Inferior parietal cortex (tissue), 1 donor: Measurements from ENCODE around the gene DDX51.

Experiments used
- DNase-seq: peaks from one replicate; pipeline ENCODE4 v3.0.0-alpha.2; 2016; ENCODE audit errors: extremely low spot score

Gene DDX51

DNA sequence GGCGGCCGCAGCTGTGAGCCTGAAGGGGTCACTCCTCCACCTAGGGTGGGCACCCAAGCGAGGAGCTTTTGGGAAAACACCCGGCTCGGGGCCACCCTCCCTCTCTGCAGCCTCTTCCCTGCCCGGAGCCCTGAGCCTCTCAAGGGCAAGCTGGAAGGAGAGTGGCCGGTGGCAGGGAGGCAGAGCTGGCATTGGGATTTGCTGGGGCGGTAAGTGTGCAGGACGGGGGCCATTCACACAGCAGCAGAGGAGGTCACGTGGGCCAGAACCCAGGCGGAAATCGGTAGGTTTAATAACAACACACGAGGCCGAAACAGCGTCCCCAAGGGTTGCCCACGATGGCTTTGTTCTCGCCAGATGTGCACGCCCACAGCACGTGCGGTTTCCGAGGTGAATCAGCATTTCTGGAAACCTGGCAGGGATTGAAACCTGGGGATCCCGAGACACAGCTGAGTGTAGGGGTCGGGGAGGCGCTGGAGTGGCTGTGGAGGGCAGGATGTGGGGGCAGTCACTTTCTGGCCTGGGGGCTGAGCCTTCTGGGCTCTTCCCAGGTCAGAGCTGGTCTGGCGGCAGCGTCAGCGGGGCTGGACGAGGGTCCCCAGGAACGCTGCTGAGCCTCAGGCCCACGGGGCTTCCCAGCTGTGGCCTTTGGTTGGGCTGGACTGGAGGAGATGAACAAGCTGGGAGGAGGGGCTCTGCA lies 23.6 kb upstream of the DDX51 start:
- no peak for DNase-seq

- no peak for DNase-seq
Measured at GRCh38 chr12:132166801-132167591, 22.9 kb upstream of the DDX51 start.

GRCh38 chr12:132166093-132166492 lies 22.0 kb upstream of the DDX51 start:
- no peak for DNase-seq

- DNase-seq: no peak
Measured at GRCh38 chr12:132165584-132165983, 21.5 kb upstream of the DDX51 start.

DNA sequence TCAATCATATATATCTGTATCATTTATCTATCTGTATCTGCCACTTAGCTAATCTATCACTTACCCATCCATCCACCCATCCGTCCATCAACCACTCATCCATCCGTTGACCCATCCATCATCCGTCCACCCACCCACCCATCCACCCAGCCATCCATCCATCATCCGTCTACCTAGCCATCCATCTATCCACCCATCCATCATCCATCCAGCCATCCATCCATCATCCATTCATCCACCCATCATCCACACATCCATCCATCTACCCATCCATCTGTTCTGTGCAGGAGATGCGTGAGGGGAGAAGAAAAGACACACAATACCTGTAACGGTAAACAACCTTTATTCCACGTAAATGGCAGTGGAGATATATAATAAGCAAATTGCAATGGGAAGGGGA lies 20.3 kb upstream of the DDX51 start:
- DNase-seq: no peak

DNA sequence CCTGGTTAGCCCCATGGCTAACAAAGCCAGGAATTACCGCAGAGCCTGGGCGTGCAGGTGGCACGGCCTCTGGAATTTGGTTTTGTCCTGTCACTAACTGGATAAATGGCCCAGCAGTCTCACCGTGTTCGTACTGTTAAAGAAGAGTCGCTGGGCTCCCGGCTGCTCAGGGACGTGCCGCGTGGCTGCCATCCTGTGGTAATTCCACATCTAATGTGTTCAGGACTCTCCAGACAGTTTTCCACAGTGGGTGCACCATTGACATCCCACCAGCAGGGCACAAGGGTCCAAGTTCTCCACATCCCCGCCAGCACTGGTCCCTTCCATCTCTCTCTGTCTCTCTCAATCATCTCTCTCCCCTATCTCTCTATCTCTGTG lies 19.8 kb upstream of the DDX51 start:
- DNase-seq: no peak

DNA sequence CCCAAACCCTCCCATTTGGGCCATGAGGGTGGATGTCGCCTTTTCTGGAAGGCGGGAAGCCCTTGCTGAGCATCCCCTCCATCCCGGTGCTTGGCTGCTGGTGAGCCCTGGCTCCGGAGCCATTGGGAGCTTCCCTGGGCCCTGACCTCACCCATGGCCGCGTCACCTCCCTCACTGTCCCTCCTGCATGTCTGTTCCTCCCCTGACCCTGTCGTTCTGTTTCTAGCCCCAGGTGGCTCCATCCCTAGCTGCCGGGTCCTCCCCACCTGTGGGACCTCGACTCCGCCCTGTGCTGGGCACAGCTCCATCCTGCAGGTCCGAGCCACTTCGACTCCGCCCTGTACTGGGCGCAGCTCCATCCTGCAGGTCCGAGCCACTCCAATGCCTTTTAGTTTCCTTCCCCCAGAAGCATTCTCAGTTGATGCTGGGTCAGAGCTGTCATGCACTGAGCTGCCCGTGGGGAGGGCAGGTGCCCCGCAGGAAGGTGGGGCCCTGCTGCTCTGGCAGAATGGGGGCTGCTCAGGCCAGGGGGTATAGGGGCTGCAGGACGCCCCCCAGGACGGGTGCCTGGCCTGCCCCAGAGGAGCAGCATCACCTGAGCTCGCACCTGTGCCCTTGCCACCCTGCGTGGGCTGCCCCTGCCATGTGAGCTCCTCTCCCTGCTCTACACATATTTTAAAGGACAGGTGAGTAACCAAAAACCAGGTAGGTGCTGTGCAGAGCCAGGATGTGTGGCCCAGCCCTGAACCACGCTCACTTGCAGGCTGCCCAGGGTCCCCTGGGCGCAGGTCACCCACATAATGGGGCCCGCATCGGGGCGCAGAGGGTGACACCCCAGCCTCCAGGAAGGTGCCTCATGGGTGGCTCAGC lies 19.2 kb upstream of the DDX51 start:
- no peak for DNase-seq

DNA sequence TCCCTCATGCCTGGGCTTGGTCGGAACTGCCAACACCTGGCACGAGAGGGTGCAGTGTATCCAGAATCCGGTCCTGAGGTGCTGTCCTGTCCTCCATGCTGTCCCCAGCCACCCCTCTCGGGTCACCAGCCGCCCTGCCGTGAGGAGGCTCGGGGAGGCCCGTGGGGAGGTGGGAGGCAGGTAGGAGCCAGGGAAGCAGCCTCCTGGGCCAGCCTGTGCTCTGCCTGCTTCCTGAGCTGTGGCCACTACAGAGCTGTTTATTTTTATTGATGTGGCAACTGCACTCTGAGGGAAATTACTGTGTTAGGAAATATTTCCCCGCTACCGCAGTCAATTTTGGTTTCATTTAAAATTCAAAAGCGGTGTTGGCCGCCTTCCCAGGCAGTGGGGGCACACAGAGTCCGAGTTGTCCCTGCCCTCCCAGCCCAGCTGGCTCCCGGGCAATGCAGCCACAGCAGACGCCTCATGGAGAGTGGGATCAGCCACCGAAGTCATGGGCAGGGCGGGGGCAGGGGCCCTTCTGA lies 18.5 kb upstream of the DDX51 start:
- DNase-seq: no peak

- no peak for DNase-seq
Measured at GRCh38 chr12:132161796-132162507, 17.8 kb upstream of the DDX51 start.

DNA sequence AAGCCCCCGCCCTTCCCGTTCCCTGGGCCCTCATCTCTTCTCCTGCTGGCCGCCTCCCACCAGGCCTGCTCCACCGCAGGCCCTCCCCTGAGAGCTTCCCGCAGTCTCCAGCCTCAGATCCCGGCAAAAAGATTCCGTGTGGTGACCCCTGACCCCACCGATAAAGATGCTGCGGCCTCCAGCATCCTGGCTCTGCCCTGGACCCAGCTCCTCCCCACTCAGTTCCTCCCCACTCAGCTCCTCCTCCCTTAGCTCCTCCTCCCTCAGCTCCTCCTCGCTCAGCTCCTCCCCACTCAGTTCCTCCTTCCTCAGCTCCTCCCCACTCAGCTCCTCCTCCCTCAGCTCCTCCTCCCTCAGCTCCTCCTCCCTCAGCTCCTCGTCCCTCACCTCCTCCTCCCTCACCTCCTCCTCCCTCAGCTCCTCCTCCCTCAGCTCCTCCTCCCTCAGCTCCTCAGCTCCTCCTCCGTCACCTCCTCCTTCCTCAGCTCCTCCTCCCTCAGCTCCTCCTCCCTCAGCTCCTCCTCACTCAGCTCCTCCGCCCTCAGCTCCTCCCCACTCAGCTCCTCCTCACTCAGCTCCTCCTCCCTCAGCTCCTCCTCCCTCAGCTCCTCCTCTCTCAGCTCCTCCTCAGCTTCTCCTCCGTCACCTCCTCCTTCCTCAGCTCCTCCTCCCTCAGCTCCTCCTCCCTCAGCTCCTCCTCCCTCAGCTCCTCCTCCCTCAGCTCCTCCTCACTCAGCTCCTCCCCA lies 17.1 kb upstream of the DDX51 start:
- no peak for DNase-seq

GRCh38 chr12:132160601-132161035 lies 16.5 kb upstream of the DDX51 start:
- no peak for DNase-seq

- no peak for DNase-seq
Measured at GRCh38 chr12:132160016-132160415, 15.9 kb upstream of the DDX51 start.

DNA sequence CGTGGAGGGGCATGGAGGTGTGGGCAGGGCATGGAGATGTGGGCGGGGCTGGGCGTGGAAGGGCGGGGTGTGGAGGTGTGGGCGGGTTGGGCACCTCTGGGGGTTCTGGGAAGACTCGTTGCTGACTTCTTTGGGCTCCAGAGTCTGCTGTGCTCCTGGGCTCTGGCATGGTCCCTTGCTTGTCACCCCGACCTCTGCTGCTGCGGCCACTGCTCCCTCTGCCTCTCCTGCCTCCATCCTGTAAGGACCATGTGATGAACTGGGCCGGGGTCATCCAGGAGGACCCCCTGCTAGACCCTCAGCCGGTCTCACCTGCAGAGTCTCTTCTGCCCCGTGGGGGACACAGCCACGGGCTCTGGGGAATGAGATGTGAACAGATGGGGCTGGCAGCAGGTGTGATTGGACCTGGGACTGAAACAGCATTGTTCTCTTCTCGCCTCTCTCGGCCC lies 15.5 kb upstream of the DDX51 start:
- no peak for DNase-seq

DNA sequence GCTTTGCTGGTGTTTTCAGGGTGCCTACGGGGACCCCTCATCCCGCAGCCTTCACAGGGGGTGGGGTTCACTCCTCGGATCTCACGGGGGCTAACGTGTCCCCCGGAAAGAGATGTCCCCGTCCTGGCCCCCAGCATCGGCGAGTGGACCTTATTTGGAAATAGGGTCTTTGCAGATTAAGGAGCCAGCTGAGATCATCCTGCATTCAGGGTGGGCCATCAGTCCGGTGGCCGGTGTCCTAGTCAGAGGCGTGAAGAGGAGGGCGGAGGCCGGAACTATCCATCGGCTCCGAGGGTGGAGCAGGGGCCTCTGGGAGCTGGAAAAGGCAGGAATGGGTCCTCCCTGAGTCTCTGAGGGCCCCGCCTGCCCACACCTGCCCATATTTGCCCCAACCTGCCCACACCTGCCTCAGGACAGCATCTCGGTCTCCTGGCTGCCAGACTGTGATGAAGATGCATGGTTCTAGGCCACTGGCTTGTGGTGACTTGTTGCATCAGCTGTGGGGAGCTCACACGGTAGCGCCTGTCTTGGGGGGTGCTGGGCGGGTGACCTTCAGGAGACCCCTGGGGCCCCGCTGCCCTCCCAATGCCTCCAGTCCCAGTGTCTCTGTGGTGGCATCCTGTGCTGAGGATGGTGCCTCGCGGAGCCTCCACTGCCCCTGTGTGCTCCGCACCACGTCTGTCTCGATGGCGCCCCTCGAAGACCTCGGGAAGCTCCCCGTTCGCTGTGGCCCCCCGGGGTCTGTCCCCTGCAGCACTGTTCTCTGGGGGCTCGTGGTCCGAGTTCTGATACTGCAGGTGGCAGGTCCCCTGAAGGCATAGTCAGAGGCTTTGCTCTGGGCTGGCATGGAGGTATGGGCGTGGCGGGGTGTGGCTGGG lies 14.8 kb upstream of the DDX51 start:
- no peak for DNase-seq

DNA sequence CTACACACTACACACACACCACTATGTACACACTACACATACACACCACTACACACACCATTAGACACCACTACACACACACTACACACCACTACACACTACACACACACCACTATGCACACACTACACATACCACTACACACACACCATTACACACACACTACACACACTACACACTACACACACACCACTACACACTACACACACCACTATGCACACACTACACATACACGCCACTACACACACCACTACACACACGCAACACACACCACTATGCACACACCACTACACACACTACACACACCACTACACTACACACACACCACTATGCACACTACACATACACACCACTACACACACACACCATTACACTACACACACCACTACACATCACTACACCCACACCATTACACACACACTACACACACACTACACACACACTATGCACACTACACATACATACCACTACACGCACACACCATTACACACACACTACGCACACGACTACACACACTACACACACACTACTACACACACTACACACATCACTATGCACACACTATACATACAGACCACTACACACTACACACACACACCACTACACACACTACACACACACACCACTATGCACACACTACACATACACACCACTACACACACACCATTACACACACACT lies 13.8 kb upstream of the DDX51 start:
- DNase-seq: no peak

DNA sequence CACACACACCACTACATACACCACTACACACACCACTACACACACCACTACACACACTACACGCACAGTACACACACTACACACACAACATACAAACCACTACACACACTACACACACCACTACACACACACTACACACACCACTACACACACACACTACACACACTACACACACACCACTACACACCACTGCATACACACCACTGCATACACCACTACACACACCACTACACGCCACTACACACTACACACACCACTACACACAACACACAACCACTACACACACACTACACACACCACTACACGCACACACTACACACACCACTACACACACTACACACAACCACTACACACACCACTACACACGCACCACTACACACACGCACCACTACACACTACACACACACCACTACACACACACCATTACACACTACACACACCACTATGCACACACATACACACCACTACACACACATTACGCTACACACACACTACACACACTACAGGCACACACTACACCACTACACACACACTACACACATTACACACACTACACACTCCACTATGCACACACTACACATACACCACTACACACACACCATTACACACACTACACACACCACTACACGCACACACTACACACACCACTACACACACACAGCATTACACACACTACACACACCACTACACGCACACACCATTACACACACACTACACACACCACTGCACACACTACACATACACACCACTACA lies 12.6 kb upstream of the DDX51 start:
- no peak for DNase-seq

DNA sequence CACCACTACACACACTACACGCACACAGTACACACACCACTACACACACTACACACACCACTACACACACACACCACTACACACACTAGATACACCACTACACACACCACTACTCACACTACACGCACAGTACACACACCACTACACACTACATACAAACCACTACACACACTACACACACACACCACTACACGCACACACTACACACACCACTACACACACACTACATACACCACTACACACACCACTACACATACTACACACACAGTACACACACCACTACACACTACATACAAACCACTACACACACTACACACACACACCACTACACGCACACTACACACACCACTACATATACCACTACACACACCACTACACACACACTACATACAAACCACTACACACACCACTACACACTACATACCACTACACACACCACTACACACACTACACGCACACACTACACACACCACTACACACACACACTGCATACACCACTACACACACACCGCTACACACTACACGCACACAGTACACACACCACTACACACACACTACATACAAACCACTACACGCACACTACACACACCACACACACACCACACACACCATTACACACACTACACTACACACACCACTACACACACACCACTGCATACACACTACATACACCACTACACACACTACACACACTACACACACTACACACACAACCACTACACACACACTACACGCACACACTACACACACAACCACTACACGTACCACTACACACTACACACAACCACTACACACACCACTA lies 11.9 kb upstream of the DDX51 start:
- no peak for DNase-seq
